GM15510 (cell line): ENCODE results near the gene BCAP29.

Experiments
- POLR2A ChIP-seq: IDR thresholded peaks from 3 replicates; pipeline ENCODE4 v1.6.1; 2011; ENCODE audit warnings: borderline replicate concordance; ENCODE audit not compliant: insufficient read length; ENCODE audit errors: extremely low read depth

The BCAP29 gene

DNA sequence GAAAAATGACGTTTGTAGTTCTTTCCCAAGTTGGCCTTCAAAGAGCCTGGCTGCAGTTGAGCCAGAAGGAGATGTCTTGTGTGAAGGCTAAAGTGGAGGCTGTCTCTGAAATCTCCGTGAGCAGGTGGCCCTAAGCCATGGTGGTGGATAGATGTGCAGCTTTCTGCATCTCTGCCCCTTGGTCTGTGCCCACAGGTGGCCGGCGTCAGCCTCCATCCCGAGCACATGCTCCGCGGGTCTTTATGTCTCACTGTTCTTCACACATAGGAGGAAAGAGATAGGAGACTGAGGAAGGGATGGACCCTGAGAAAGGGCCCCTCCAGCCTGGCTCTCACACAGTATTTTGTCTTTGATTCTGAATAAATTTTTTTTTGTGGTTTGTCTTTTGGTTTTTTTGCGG lies 50.3 kb downstream of the BCAP29 start:
- no peak for TF ChIP-seq POLR2A

DNA sequence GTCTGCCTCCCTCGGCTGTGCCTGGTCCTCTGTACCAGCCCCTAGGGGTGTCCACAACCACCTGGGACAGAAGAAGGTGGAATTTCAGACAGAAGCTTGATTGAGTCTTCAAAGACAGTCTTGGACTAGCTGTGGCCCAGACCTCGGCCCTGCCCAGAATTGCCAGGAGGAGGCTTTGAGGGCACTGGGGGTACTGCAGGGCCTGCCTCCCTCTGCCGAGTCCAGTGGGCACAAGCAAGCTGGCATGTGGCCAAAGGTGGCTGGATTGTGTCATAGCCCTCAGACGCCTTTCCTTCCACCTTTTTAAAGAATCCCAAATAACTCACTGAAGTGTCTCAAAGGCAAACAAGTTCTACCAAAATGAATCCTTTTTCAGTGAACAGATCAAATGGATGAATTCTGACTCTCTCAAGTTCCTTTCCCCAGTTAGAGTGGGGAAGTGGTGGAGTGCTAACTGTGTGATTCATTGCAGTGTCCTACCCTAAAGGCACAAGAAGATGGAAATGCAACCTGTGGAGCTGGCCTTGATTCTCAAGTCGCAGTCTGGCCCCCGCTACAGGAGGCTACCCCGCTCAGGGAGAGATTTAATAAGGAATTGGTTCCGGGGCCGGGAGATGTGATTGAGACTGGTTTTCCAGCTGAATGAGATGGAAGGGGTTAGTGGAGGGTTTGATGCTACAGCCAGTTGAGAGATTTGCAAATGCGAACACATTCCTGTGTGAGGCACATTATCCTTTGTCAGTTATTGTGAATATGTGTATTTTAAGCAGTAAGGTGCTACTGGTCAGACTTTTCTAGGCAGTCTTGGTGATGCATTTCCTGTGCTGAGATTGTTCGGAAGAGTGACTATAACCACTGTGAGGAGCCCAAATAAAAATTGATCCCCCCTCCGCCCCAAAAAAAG lies 51.8 kb downstream of the BCAP29 start:
- TF ChIP-seq POLR2A: no peak

DNA sequence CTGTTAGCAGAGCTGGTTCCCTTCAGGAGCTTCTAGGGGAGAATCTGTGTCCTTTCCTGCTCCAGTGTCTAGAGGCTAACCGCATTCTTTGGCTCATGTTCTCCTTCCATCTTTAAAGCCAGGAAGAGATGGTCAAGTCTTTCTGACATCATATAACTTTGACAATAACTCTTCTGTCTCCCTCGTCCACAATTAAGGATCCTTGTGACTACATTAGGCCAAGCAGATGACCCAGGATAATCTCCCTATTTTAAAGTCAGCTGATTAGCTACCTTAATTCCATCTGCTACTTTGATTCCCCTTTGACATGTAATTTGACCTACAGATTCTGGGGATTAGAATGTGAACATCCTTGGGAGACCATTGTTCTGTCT lies 52.4 kb downstream of the BCAP29 start:
- TF ChIP-seq POLR2A: no peak

DNA sequence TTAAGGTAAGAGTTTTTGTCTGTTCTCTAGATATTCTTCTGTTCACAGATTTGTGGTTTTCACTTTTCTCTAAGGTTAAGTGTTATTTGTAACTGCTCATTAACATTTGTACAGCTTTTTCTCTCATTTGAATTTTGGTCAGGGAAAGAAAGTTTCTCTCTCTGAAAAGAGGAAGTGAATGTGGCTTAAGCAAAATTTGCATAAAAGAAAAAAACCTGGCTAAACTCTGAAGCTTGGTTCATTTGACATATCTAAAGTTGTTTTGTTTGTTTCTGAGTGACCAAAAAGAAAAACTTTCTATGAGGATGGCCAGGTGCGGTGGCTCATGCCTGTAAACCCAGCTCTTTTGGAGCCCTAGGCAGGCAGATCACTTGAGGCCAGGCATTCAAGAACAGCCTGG lies 58.5 kb downstream of the BCAP29 start:
- no peak for TF ChIP-seq POLR2A

DNA sequence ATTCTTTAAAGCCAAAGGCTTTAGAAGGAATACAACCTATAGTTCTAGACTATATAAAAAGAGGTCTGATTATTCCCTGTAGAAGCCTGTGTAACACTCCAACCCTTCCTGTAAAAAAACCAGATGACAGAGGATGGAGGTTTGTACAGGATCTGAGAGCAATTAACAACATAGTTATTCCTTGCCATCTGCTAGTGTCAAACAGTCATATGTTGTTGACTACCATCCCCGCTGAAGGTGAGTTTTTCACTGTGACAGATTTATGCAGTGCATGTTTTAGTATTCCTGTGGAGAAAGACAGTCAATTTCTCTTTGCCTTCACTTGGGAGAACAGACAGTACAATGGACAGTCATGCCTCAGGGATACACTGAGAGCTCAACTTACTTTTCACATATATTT lies 61.6 kb downstream of the BCAP29 start:
- TF ChIP-seq POLR2A: no peak

DNA sequence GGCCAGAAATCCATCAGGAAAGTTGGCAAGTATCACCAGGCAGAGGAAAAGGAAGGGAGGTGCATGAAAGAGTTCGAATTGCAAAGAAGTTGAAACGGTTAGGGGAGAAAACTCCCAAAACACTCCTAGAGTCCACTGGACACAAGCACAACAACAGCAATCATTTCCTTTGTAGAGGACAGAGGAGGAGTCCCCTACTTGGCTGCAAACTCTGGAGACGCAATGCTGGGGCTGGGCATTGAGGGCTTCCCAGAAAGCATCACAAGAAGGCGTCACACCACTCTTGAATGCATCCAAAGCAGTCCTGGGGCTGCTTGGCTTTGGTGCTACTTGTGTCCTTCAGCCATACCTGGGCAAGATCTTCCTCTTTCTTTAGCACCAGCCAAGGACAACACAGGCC lies 62.5 kb downstream of the BCAP29 start:
- TF ChIP-seq POLR2A: no peak

DNA sequence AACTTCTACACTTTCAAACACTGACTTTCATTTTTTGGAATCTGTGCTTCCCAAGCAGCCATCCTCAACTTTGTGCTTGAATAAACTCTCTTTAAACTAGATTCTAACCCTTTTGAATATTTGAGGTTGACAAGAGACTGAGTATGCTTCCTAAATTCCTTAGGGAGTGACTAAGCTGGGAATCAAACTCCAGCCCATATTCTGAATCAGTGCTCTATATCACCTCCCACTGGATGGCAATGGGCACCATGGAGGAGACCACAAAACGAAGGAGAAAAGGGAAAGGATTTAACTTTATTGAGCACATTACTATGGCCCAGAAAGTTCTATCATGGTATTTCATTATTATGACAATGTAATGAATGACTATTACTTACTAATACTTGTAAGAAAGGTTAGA lies 63.4 kb downstream of the BCAP29 start:
- TF ChIP-seq POLR2A: no peak

DNA sequence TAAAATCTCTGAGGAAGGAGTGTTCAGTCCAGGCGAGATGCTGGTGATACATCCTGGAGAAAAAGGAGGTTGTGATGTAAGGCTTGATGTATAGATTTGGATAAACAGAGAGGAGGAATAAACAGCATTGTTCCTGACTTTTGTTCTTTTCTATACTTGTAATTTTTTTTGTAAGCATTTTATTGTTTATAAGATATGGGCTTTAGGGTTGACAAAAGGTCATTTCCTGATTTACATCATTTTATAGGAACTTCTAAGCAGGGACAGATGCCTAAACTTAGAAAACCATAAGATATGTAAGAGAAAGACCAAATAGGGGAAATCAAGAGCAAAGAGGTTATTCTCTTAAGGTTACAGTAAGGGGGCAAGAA lies 63.9 kb downstream of the BCAP29 start:
- no peak for TF ChIP-seq POLR2A

DNA sequence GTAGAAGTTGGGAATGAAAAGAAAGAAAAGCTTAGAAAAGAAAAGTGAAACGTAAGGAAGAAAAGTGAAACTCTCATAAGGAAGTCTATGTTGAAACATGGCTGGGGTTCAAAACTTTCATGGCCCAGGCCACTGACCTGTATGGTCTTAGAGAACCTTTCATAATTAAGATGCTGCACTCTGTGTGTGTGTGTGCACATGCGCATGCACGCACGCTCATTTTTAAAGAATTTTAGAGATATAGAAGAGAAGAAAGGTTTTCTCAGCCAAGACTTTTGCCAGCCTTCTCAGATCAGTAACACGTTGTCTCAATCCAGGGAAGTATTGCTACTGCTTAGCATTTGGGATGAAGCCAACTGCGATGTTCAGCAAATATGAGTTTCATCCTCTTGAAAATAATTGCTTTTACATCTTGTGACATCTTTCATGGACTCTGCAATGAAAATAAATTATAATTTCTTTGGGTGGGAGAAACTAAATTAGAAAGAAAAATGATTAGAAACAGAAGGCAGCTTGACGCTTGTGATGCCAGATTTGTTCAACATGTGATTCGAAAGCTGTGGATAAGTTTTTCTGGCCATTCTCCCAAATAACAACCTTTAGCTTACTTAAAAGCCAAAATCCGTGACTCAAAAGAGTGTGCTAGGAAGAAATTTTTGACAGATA lies 64.4 kb downstream of the BCAP29 start:
- no peak for TF ChIP-seq POLR2A

DNA sequence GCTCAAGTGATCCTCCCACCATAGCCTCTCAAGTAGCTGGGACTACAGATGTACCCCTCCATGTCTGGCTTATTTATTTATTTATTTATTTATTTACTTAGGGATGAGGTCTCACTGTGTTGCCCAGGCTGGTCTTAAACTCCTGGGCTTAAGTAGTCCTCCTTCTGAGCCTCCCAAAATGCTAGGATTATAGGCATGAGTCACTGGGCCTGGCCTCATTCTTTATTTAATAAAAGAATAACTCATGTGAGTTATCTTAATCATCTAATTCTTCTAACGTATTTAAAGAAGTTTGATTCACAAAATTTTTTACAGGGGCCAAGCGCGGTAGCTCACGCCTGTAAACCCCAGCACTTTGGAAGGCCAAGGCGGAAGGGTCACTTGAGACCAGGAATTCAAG lies 72.6 kb downstream of the BCAP29 start:
- TF ChIP-seq POLR2A: no peak

DNA sequence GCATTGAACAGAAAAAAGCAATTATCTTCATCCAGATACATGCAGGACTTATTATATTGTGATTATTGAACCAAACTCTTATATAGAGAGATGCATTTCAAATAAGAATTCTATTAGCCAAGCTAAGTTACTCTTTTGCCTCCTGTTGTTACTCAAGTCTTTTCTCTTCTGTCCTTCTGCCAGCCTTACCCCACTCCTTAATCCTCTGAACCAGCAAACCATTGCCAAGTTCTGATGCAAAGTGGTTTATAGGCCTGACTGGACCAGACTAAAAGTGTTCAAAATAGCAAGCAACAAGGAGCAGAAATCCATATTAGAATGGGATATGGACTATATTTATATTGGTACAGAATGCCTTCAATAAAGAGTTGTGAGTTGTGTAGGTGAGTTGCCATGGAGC lies 78.4 kb downstream of the BCAP29 start:
- TF ChIP-seq POLR2A: no peak

DNA sequence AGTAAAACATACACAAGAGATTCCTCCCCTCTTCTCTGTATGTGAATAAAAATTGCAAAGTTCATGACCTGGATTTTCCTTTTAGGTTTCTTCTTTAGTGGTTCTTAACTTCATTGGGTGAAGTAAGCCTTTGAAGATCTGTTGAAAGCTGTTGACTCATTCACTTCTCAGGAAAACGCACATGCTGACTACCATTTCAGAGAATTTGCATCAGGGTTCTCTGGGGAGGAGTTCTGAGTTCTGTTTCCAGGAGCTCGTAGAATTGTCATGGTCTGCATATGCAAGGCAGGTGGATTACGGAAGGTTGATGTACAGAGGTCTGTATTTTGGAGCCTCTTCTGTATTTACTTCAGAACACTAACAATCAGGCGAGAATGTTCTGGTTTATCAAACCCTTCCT lies 79.6 kb downstream of the BCAP29 start:
- TF ChIP-seq POLR2A: no peak

DNA sequence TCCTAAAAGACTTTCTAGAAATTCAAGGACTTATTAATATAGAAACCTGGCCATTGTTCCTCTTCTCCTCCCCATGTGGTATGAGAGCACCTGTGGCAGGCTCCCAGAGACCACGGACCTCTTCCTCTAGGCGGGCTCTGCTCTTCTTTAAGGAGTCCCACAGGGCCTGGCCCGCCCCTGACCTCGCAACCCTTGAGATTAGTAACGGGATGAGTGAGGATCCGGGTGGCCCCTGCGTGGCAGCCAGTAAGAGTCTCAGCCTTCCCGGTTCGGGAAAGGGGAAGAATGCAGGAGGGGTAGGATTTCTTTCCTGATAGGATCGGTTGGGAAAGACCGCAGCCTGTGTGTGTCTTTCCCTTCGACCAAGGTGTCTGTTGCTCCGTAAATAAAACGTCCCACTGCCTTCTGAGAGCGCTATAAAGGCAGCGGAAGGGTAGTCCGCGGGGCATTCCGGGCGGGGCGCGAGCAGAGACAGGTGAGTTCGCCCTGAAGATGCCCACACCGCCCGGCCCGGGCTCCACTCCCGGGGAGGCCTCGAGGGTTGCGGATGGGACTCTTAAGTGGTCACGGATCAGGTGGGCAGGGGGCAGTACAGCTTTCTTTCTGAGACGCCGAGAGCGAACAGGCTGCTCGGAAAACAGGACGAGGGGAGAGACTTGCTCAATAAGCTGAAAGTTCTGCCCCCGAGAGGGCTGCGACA lies 80.5 kb downstream of the BCAP29 start, which contains the start of gene SLC26A4:
TSS of gene SLC26A4 (plus strand) at position 448 of the 700 bp plus-strand sequence. CDS start 814 bp downstream, outside the sequence.
- no peak for TF ChIP-seq POLR2A

DNA sequence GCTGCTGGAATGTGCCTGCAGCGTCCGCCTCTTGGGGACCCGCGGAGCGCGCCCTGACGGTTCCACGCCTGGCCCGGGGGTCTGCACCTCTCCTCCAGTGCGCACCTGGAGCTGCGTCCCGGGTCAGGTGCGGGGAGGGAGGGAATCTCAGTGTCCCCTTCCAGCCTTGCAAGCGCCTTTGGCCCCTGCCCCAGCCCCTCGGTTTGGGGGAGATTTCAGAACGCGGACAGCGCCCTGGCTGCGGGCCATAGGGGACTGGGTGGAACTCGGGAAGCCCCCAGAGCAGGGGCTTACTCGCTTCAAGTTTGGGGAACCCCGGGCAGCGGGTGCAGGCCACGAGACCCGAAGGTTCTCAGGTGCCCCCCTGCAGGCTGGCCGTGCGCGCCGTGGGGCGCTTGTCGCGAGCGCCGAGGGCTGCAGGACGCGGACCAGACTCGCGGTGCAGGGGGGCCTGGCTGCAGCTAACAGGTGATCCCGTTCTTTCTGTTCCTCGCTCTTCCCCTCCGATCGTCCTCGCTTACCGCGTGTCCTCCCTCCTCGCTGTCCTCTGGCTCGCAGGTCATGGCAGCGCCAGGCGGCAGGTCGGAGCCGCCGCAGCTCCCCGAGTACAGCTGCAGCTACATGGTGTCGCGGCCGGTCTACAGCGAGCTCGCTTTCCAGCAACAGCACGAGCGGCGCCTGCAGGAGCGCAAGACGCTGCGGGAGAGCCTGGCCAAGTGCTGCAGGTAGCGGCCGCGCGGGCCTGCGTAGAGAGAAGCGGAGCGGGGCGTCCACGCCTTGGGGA lies 81.2 kb downstream of the BCAP29 start:
- TF ChIP-seq POLR2A: no peak
